GM12878 (cell line): Measurements from ENCODE around the gene BTNL8. TPM values are rescaled to one million over a fixed set of nuclear protein-coding genes. Genes with fewer than 3 reads are reported as not detected.
A peak's percentile ranks its signal among the peaks of the same experiment; 100 is the strongest.

Experiments used
- ASH2L ChIP-seq: fragments of 300-600, 200-600 bp; sonication (generic); IDR thresholded peaks from 2 replicates; pipeline ENCODE4 v1.6.1; 2017; ENCODE audit warnings: low read depth, mild to moderate bottlenecking, borderline replicate concordance
- CHD2 ChIP-seq: IDR thresholded peaks from 2 replicates; pipeline ENCODE4 v1.6.1; 2011; ENCODE audit warnings: low read depth, low read length, improper control_type of control experiment, borderline replicate concordance
- CHD4 ChIP-seq: fragments of 200-600 bp; sonication (generic); IDR thresholded peaks from 2 replicates; pipeline ENCODE4 v1.6.1; 2016; ENCODE audit warnings: mild to moderate bottlenecking
- EP300 ChIP-seq, 2 experiments: fragments of 150-350 bp in 1 of 2; IDR thresholded peaks; 2 replicates each; pipeline ENCODE4 v1.6.1; 2011 to 2012; ENCODE audit warnings: low read depth in 2 of 2, low read length in 2 of 2, borderline replicate concordance in 1 of 2, improper control_type of control experiment in 1 of 2, inconsistent platforms in 1 of 2; ENCODE audit not compliant: control insufficient read depth in 1 of 2
- GATAD2B ChIP-seq: fragments of 450-650 bp; conservative IDR thresholded peaks from 2 replicates; pipeline ENCODE4 v1.6.1; 2017; ENCODE audit warnings: low read depth, mild to moderate bottlenecking, moderate library complexity
- HDAC2 ChIP-seq: fragments of 200-600 bp; sonication (generic); IDR thresholded peaks from 2 replicates; pipeline ENCODE4 v1.6.1; 2017
- JUNB ChIP-seq: IDR thresholded peaks from 2 replicates; pipeline ENCODE4 v1.6.1; 2016; ENCODE audit warnings: antibody characterized with exemption, mild to moderate bottlenecking
- MEF2A ChIP-seq: IDR thresholded peaks from 2 replicates; pipeline ENCODE4 v1.6.1; 2011; ENCODE audit warnings: low read depth, mild to moderate bottlenecking, low read length, moderate library complexity; ENCODE audit not compliant: insufficient read depth
- MTA2 ChIP-seq: fragments of 450-650 bp; IDR thresholded peaks from 2 replicates; pipeline ENCODE4 v1.6.1; 2016; ENCODE audit warnings: low read depth, mild to moderate bottlenecking, moderate library complexity
- MYB ChIP-seq: fragments of 150-350 bp; IDR thresholded peaks from 2 replicates; pipeline ENCODE4 v1.6.1; 2014; ENCODE audit warnings: mild to moderate bottlenecking, low read depth, low read length, borderline replicate concordance
- MYC ChIP-seq: IDR thresholded peaks from 2 replicates; pipeline ENCODE4 v1.6.1; 2011; ENCODE audit warnings: mild to moderate bottlenecking, low read length, moderate library complexity, inconsistent platforms; ENCODE audit not compliant: insufficient read depth, insufficient replicate concordance, insufficient read length, severe bottlenecking
- PML ChIP-seq: IDR thresholded peaks from 2 replicates; pipeline ENCODE4 v1.6.1; 2012; ENCODE audit warnings: low read length, inconsistent platforms
- RFX5 ChIP-seq: IDR thresholded peaks from 2 replicates; pipeline ENCODE4 v1.6.1; 2011; ENCODE audit warnings: low read depth, low read length, improper control_type of control experiment
- SP1 ChIP-seq: IDR thresholded peaks from one replicate; pipeline ENCODE4 v1.6.1; 2011; ENCODE audit warnings: low read depth, low read length
- SREBF2 ChIP-seq: IDR thresholded peaks from 2 replicates; pipeline ENCODE4 v1.6.1; 2012; ENCODE audit warnings: mild to moderate bottlenecking, low read length
- STAT1 ChIP-seq: fragments of 450-650 bp; conservative IDR thresholded peaks from 2 replicates; pipeline ENCODE4 v1.6.1; 2014; ENCODE audit warnings: antibody characterized with exemption, mild to moderate bottlenecking
- TAF1 ChIP-seq: IDR thresholded peaks from 2 replicates; pipeline ENCODE4 v1.6.1; 2011; ENCODE audit warnings: mild to moderate bottlenecking, low read depth, low read length, borderline replicate concordance
- YY1 ChIP-seq: IDR thresholded peaks from 2 replicates; pipeline ENCODE4 v1.6.1; 2011; ENCODE audit warnings: low read depth, mild to moderate bottlenecking, low read length
- ZNF217 ChIP-seq: fragments of 450-650 bp; IDR thresholded peaks from 2 replicates; pipeline ENCODE4 v1.6.1; 2017; ENCODE audit warnings: antibody characterized with exemption, mild to moderate bottlenecking
- ZNF24 ChIP-seq: fragments of 450-650 bp; IDR thresholded peaks from 2 replicates; pipeline ENCODE4 v1.6.1; 2017; ENCODE audit warnings: antibody characterized with exemption, mild to moderate bottlenecking
- polyA plus RNA-seq, 11 experiments: library from polyadenylated mRNA; depleted of rRNA in 4 of 11; unstranded in 6 of 11; stranded (reverse) in 5 of 11; fragments of >200 nt; fragmentation: Nextera tagmentation in 4 of 11; fragmentation: Illumina TruSeq in 1 of 11; extraction: Ambion mirVana in 4 of 11; extraction: Trizol in 1 of 11; gene quantifications; 1 replicate in 1 of 11; 2 replicates in 10 of 11; pipeline versions ENCODE4 v1.2.1 to v1.2.3, GENCODE V29; 2011 to 2016; ENCODE audit warnings: inconsistent platforms in 2 of 11, missing spikeins in 2 of 11, low read depth in 1 of 11
- total RNA-seq, 4 experiments: library from RNA; depleted of rRNA in 3 of 4; stranded (reverse); fragments of >200 nt in 3 of 4; fragmentation: Illumina TruSeq in 1 of 4; extraction: Trizol in 1 of 4; gene quantifications; 2 replicates each; pipeline versions ENCODE4 v1.2.1 to v1.2.3, GENCODE V29; 2013 to 2021
- TF ChIP-seq, protein P1 (sequence below): fragments of 450-650 bp; IDR thresholded peaks from 2 replicates; pipeline ENCODE4 v1.6.1; 2018; ENCODE audit warnings: borderline replicate concordance, mild to moderate bottlenecking; ENCODE audit not compliant: partially characterized antibody
- TF ChIP-seq, protein P2 (sequence below): IDR thresholded peaks from 2 replicates; pipeline ENCODE4 v1.6.1; 2011; ENCODE audit warnings: low read depth, mild to moderate bottlenecking, low read length, moderate library complexity, borderline replicate concordance; ENCODE audit errors: extremely low read depth
- TF ChIP-seq, protein P3 (sequence below): IDR thresholded peaks from 2 replicates; pipeline ENCODE4 v1.6.1; 2012; ENCODE audit warnings: low read depth, low read length, improper control_type of control experiment
- TF ChIP-seq, protein P4 (sequence below), 3 experiments: IDR thresholded peaks in 2 of 3; conservative IDR thresholded peaks in 1 of 3; 2 replicates each; pipeline ENCODE4 v1.5.1; 2011; ENCODE audit warnings: low read depth in 3 of 3, low read length in 3 of 3, mild to moderate bottlenecking in 3 of 3, control low read depth in 2 of 3, moderate library complexity in 2 of 3, inconsistent platforms in 1 of 3, mixed read lengths in 1 of 3; ENCODE audit not compliant: control insufficient read depth in 2 of 3, insufficient read depth in 1 of 3; ENCODE audit errors: extremely low read depth in 1 of 3

Gene BTNL8
- total and polyA plus RNA-seq, 10 of the 15 experiments (the other 5 are each of a cell fraction or from before 2014, with no cell fraction given) = 0.13 to 3.4 (median 0.26) TPM; not detected in 2

DNA sequence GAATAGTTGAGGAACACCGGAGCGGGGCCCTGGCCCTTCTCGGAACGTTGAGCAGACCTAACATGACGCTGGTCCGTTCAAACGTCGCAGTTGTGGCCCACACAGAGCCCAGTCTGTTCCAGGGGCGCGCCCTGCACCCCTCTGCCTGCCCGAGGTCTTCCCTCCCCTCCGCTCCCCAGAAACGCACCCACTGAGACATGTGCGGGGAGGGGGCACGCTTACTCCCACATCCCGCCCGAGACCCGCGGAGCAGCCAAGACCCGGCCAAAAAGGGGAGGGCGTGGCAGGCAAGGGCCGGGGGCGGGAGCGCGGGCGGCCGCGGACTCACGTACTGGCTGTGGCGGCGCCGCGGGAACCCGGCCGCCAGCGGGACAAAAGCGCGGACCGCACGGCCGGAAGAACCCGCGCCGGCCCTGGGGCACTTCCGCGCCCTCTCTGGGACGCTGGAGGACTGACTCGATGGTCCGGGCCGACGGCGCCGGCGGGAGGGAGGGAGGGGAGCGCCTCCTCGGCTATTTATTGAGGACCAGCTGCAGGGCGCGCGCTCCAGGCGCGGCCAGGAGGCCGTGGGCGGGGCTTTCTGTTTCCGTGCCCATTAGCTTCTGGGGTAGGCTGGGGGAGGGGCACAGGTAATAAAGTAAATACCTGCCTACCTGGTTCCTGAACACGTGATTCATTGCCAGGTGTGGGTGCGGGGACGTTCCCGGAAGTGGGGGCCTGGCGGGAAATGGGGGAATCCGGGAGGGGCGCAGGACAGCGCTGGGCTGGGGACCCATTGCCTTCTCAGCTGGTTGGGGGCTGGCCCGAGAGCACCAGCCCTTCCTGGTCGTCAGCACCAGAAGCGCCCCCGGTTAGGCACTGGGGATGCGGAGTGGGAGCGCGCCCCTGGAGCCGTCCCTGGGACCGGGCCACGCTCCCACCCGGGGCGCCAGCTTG, 37.8 kb upstream of the BTNL8 start, which contains the start of gene ZFP62 (continued):
- TF ChIP-seq, protein P1, sequence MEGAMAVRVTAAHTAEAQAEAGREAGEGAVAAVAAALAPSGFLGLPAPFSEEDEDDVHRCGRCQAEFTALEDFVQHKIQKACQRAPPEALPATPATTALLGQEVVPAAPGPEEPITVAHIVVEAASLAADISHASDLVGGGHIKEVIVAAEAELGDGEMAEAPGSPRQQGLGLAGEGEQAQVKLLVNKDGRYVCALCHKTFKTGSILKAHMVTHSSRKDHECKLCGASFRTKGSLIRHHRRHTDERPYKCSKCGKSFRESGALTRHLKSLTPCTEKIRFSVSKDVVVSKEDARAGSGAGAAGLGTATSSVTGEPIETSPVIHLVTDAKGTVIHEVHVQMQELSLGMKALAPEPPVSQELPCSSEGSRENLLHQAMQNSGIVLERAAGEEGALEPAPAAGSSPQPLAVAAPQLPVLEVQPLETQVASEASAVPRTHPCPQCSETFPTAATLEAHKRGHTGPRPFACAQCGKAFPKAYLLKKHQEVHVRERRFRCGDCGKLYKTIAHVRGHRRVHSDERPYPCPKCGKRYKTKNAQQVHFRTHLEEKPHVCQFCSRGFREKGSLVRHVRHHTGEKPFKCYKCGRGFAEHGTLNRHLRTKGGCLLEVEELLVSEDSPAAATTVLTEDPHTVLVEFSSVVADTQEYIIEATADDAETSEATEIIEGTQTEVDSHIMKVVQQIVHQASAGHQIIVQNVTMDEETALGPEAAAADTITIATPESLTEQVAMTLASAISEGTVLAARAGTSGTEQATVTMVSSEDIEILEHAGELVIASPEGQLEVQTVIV = no peak
- TF ChIP-seq ZNF217 (peak; percentile 85; the same call in 1 of the 2 replicates), GATAD2B (peak; percentile 49; the same call in 1 of the 2 replicates), MTA2 (0 out of 2 replicates have a peak, but pooled peaks have one; percentile 41), SP1 (no peak), TAF1 (peak; percentile 26; the same call in 1 of the 2 replicates), JUNB (no peak), EP300 (IDR thresholded peaks at IDR 0.05; ENCODE audit: borderline replicate concordance in 1 of 2, control insufficient read depth in 1 of 2, low read depth in 2 of 2, low read length in 2 of 2) (0 out of 4 replicates have a peak, but pooled peaks of 1 of the 2 experiments have one; percentile 11), MYC (no peak), HDAC2 (no peak), CHD4 (no peak), ASH2L (0 out of 2 replicates have a peak, but pooled peaks have one; percentile 41), RFX5 (0 out of 2 replicates have a peak, but pooled peaks have one; percentile 22), PML (peak; percentile 73), MYB (no peak), SREBF2 (peak; percentile 43; the same call in 1 of the 2 replicates), STAT1 (no peak), MEF2A (no peak), YY1 (no peak), ZNF24 (0 out of 2 replicates have a peak, but pooled peaks have one; percentile 47), CHD2 (peak; percentile 15)
- TF ChIP-seq, protein P2, sequence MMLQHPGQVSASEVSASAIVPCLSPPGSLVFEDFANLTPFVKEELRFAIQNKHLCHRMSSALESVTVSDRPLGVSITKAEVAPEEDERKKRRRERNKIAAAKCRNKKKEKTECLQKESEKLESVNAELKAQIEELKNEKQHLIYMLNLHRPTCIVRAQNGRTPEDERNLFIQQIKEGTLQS = peak; percentile 15; the same call in 1 of the 2 replicates
- TF ChIP-seq, protein P3, sequence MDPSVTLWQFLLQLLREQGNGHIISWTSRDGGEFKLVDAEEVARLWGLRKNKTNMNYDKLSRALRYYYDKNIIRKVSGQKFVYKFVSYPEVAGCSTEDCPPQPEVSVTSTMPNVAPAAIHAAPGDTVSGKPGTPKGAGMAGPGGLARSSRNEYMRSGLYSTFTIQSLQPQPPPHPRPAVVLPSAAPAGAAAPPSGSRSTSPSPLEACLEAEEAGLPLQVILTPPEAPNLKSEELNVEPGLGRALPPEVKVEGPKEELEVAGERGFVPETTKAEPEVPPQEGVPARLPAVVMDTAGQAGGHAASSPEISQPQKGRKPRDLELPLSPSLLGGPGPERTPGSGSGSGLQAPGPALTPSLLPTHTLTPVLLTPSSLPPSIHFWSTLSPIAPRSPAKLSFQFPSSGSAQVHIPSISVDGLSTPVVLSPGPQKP = peak; percentile 6; the same call in 1 of the 2 replicates
- TF ChIP-seq, protein P4, sequence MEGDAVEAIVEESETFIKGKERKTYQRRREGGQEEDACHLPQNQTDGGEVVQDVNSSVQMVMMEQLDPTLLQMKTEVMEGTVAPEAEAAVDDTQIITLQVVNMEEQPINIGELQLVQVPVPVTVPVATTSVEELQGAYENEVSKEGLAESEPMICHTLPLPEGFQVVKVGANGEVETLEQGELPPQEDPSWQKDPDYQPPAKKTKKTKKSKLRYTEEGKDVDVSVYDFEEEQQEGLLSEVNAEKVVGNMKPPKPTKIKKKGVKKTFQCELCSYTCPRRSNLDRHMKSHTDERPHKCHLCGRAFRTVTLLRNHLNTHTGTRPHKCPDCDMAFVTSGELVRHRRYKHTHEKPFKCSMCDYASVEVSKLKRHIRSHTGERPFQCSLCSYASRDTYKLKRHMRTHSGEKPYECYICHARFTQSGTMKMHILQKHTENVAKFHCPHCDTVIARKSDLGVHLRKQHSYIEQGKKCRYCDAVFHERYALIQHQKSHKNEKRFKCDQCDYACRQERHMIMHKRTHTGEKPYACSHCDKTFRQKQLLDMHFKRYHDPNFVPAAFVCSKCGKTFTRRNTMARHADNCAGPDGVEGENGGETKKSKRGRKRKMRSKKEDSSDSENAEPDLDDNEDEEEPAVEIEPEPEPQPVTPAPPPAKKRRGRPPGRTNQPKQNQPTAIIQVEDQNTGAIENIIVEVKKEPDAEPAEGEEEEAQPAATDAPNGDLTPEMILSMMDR (IDR thresholded peaks at IDR 0.05 in 2 of 3, conservative IDR thresholded peaks at IDR 0.05 in 1 of 3; ENCODE audit: control insufficient read depth in 2 of 3, extremely low read depth in 1 of 3, insufficient read depth in 1 of 3, low read depth in 3 of 3, low read length in 3 of 3) = no peak; a peak in 1 of 6 replicates
